ENCODE measurements around the gene SLC6A19. TPM values are rescaled to one million over a fixed set of nuclear protein-coding genes. Genes with fewer than 3 reads are reported as not detected.

Gene SLC6A19
- total and polyA plus RNA-seq, 8 donors: 0.13 to 5.5 (median 0.43) TPM; not detected in 3

DNA sequence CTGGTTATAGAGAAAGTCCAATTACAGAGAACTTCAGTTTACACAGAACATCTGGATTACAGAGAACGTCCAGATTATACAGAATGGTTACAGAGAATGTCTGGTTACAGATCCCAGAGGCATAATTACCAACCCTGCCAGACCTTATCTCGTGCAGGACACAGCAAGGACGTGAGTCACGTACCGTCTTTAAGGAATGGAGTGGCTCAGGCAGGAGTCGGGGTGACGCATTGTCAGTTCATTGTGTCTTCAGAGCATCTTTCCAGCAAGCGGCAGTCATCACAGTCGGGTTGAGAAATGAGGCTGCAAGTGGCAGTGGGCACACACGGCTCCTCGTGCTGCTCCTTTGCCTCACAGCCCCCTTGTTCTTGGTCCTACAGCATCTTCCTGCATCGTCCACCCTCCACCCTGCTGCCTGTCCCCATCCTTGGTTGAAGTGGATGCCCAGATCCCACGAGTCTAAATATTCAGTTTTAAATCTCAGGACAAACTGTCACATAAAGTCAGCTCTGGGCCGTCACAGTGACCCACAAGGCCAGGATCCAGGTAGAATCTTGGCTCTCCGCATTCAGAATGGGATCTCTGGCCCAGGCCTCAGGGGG, 30.0 kb upstream of the SLC6A19 start:
- no peak for DNase-seq
- WGBS, 5 donors: 59 to 73% (median 66%) methylated on average over 15 of the region's 15 CpGs
- H3K36me3 ChIP-seq: no peaks in the 10 kb centered on the region
- no peak overlapping the region for H3K27ac ChIP-seq
- H3K4me3 ChIP-seq: no peak overlapping the region
- peaks cover 0 to 34% (median 0%) of the 10 kb centered on the region in 3 donors for H3K27me3 ChIP-seq
- intact Hi-C loops (cut with DNase I; ENCODE audit: low total_unique reads): no loop called here
- H3K9me3 ChIP-seq: no peaks in the 10 kb centered on the region
- TF ChIP-seq EP300 (IDR thresholded peaks at IDR 0.05) (no peak), POLR2A (IDR thresholded peaks at IDR 0.05) (no peak), POLR2AphosphoS5 (IDR thresholded peaks at IDR 0.05) (no peak)
- TF ChIP-seq, protein P1, sequence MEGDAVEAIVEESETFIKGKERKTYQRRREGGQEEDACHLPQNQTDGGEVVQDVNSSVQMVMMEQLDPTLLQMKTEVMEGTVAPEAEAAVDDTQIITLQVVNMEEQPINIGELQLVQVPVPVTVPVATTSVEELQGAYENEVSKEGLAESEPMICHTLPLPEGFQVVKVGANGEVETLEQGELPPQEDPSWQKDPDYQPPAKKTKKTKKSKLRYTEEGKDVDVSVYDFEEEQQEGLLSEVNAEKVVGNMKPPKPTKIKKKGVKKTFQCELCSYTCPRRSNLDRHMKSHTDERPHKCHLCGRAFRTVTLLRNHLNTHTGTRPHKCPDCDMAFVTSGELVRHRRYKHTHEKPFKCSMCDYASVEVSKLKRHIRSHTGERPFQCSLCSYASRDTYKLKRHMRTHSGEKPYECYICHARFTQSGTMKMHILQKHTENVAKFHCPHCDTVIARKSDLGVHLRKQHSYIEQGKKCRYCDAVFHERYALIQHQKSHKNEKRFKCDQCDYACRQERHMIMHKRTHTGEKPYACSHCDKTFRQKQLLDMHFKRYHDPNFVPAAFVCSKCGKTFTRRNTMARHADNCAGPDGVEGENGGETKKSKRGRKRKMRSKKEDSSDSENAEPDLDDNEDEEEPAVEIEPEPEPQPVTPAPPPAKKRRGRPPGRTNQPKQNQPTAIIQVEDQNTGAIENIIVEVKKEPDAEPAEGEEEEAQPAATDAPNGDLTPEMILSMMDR (IDR thresholded peaks at IDR 0.05): no peak
- peaks cover 9 to 11% (median 10%) of the 10 kb centered on the region in 4 donors for H3K4me1 ChIP-seq

DNA sequence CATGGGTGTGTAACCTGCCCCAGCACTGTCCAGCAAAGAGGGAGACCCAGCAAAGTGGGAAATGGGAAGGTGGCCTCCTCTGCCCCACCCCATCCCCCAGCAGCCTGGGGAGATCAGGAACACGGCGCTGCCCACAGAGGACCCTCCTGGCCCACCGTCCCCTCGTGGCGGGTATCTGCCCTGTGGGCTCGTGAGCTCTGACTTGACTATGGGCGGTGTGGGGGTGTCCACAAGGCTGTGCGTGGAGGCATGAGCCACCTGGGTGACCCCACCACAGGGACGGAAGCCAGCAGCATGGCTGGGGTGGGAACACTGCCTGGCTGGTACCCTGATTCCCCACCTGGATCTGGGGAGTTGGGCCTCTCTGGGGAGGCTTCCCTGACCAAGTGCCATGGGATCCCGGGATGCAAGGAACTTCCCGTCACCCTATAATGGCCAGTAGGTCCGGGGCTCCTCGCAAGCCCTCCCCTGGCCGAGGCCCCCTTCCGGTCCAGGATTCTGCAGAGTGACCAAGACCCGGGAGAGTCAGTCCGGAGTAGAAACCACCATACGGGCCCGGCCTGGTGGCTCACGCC, 29.3 kb upstream of the SLC6A19 start:
- intact Hi-C loops (cut with DNase I; ENCODE audit: low total_unique reads): no loop called here
- Histone ChIP-seq H3K27ac (no peak overlapping the region), H3K4me1 (peaks cover 9 to 11% (median 10%) of the 10 kb centered on the region in 4 donors), H3K36me3 (no peaks in the 10 kb centered on the region), H3K9me3 (no peaks in the 10 kb centered on the region), H3K4me3 (no peak overlapping the region), H3K27me3 (peaks cover 0 to 31% (median 0%) of the 10 kb centered on the region in 3 donors)
- 70 to 97% (median 94%) methylated on average over 2 to 20 of the region's 20 CpGs for WGBS, 5 donors
- TF ChIP-seq, protein P1 (IDR thresholded peaks at IDR 0.05): no peak
- no peak for DNase-seq

DNA sequence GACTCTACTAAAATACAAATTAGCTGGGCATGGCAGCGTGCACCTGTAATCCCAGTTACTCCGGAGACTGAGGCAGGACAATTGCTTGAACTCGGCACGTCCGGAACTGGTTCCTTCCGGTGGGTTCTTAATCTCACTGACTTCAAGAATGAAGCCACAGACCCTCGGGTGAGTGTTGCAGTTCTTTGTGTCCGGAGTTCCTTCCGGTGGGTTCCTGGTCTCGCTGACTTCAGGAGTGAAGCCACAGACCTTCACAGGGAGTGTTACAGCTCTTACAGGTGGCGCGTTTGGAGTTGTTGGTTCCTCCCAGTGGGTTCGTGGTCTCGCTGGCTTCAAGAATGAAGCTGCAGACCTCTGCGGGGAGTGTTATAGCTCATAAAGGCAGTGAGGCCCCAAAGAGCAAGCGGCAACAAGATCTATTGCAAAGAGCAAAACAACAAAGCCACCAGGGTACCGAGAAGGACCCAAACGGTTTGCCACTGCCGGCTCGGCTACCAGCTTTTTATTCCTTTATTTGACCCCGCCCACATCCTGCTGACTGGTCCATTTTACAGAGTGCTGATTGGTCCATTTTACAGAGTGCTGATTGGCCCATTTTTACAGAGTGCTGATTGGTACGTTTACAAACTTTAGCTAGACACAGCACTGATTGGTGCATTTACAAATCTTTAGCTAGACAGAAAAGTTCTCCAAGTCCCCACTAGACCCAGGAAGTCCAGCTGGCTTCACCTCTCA, 28.6 kb upstream of the SLC6A19 start:
- H3K27ac ChIP-seq: no peak overlapping the region
- WGBS, 5 donors: 86 to 91% (median 87%) methylated on average over 22 of the region's 22 CpGs
- TF ChIP-seq POLR2A (IDR thresholded peaks at IDR 0.05): no peak
- TF ChIP-seq POLR2AphosphoS5 (IDR thresholded peaks at IDR 0.05): no peak
- TF ChIP-seq EP300 (IDR thresholded peaks at IDR 0.05): no peak
- TF ChIP-seq, protein P1 (IDR thresholded peaks at IDR 0.05): no peak
- H3K9me3 ChIP-seq: no peaks in the 10 kb centered on the region
- H3K4me3 ChIP-seq: no peak overlapping the region
- no peaks in the 10 kb centered on the region for H3K36me3 ChIP-seq
- peaks cover 6 to 7% (median 6%) of the 10 kb centered on the region in 4 donors for H3K4me1 ChIP-seq
- DNase-seq: no peak
- intact Hi-C loops (cut with DNase I; ENCODE audit: low total_unique reads): no loop called here
- peaks cover 0 to 26% (median 0%) of the 10 kb centered on the region in 3 donors for H3K27me3 ChIP-seq

DNA sequence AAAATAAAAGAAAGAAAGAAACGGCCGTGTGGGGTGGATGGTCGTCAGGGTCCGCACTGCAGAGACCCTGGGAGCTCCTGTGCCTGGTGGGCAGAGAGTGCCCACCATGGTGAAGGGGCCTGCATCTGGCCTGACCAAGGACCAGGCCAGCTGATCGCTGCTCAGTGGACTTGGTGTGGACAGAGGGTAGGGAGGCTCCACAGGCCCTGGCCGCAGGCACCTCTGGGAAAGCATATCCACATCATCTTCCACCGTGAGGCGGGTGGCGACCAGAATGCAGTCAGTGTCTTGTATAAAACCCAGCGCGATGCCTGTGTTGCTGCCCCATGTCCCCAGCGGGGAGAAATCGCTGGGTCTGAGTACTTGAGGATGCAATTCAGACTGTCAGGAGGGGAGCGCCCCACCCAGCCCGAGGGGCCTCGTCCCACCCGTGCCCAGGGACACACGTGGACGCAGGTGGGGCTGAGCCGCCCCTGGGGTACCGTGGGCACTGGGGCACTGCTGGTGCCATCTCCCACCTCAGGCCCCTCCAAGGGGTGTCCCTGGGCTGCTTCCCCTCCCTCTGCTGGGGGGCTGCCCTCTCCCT, 27.8 kb upstream of the SLC6A19 start:
- intact Hi-C loops (cut with DNase I; ENCODE audit: low total_unique reads): no loop called here
- H3K36me3 ChIP-seq: no peaks in the 10 kb centered on the region
- WGBS, 5 donors: 83 to 95% (median 92%) methylated on average over 12 to 21 of the region's 21 CpGs
- no peaks in the 10 kb centered on the region for H3K4me1 ChIP-seq
- no peak for DNase-seq
- H3K27me3 ChIP-seq: peaks cover 0 to 23% (median 0%) of the 10 kb centered on the region in 3 donors
- H3K27ac ChIP-seq: no peak overlapping the region
- no peak for TF ChIP-seq POLR2AphosphoS5 (IDR thresholded peaks at IDR 0.05)
- TF ChIP-seq EP300 (IDR thresholded peaks at IDR 0.05): no peak
- no peak for TF ChIP-seq POLR2A (IDR thresholded peaks at IDR 0.05)
- TF ChIP-seq, protein P1 (IDR thresholded peaks at IDR 0.05): no peak
- H3K9me3 ChIP-seq: no peaks in the 10 kb centered on the region
- no peak overlapping the region for H3K4me3 ChIP-seq

Data from stomach (tissue), 9 donors.